Stimulated activated CD8-positive, alpha-beta memory T cell treated with anti-CD3 and anti-CD28 coated beads, Interleukin-15, amount 100 ng/mL, for 48 hours (primary cell): Measurements from ENCODE around the gene RUNX1.
"Not testable (repeated sequence)": the region's sequence is repeated elsewhere in the genome, so short reads cannot be mapped to it uniquely, and the experiment has no call there.

Experiments used
- DNase-seq, 2 donors: peaks; one replicate each; pipeline ENCODE4 v3.0.0-alpha.2; 2020; ENCODE audit warnings: low read depth in 2 of 2

The RUNX1 gene

GRCh38 chr21:35016517-35017188 is 32.4 kb downstream of the RUNX1 start:
- no peak for DNase-seq

DNA sequence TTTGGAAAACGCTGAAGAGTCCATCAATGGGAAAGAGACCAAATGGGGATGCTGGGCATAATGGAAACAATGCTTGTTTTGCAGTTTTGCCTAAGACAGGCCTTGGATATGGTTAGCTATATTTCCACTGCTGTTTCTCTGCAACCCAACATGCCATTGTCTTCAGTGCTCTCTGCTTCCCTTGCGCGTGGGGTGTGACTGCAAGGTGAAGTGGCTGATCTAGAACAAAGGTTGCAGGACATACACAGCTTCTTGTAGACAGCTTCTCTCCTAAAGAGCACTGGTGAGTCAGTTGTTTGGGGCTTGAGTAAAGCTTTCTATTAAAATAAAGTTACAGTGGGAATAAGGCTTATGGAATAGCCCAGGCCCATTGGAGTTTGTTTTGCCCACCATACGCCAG is 33.0 kb downstream of the RUNX1 start:
- no peak for DNase-seq

- DNase-seq, result no peak
Measured at GRCh38 chr21:35015435-35016024, 33.6 kb downstream of the RUNX1 start.

DNA sequence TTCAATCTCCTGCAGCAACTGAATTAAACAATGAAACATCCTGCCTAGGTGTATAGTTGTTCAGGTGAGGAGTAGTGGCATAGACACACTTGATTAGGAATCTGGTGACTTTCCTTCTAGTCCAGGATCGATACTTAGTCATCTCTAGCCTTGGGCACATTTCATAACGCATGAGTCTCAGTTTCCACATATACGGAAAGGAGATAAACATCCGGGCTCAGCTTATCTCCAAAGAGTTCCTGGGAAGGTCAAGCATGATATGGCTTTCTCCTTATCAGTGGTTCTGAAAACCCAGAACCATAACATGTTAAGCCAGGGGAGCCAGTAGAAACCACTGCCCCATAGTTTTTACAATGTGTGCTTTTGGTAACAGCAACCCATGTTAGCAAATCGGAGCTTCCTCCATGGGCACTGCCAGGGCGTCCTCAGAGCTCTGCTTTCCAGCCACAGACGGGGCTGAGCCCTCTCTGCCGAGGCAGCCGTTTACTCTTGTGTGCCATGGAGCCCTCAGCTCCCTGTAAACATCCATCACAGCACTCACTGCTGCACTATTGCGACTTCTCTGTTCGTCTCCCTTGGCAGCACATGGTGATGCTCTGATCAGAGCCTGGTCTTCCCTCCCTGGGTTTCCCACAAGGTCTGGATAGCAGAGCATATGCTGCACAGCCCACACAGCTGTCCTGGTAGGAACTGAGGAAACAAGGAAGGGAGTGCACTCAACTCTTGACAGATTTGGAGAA is 34.6 kb downstream of the RUNX1 start:
- DNase-seq, result no peak

- no peak for DNase-seq
Measured at GRCh38 chr21:35011681-35012080, 37.4 kb downstream of the RUNX1 start.

GRCh38 chr21:35010447-35010846 is 38.7 kb downstream of the RUNX1 start:
- DNase-seq, result no peak

DNA sequence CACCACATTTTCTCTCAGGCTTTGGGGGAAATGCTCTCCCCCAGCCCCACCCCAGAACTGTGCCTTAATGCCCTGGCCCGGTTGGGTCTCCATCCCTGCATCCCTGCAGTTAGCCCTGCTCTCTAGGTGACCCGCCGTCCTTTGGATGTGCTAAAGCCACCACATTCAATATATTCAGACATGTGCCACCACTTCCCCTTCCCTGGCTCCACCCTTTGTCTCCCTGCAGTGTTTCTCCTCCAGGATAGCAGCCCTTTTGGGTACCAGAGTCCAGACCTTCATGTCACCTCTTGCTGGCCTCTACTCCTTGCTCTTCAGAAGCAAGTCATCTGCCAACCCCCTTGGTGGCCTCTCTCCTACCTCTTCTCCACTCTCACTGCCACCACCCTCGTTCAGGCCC is 41.8 kb downstream of the RUNX1 start:
- no peak for DNase-seq

- DNase-seq, result no peak
Measured at GRCh38 chr21:35006771-35007170, 42.3 kb downstream of the RUNX1 start.

DNA sequence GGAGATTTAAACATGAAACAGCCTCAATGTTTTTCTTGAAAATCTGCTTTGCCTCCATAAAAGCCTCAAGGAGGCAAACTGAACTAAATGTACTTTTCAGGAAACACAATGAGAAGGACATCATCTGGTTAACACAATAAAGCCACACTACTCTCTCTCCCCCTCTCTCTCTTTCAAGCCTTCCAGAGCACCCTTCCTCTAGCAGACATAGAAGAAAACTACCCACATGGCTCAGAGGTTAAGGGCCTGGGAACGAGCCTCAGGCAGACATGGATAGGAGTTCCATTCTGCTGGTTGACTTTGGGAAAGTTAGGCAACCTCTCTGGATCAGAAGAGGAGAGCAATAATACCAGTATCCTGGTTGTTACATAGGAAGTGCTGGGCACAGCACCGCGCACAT is 42.9 kb downstream of the RUNX1 start:
- no peak for DNase-seq

GRCh38 chr21:35005560-35006224 is 43.4 kb downstream of the RUNX1 start:
- no peak for DNase-seq

DNA sequence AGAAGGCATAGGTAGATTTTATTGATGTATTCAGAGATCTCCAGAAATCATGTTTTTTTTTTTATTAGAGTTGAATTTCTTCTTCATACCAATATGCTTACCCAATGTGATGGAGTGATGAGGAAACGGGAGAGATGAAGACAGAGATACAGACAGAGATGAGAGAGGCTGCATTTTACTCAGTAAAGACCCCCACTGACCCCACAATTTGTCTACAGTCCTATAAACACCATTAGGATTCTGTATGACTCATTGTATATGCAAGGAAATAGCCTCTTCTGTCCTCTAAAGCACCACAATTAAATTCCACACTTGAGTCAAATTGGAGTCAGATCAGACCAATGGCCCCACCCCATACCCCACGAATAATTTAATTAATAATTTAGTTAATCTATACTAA is 44.0 kb downstream of the RUNX1 start:
- no peak for DNase-seq

- no peak for DNase-seq
Measured at GRCh38 chr21:35004314-35004713, 44.8 kb downstream of the RUNX1 start.

GRCh38 chr21:35002879-35003722 is 46.0 kb downstream of the RUNX1 start:
- no peak for DNase-seq

DNA sequence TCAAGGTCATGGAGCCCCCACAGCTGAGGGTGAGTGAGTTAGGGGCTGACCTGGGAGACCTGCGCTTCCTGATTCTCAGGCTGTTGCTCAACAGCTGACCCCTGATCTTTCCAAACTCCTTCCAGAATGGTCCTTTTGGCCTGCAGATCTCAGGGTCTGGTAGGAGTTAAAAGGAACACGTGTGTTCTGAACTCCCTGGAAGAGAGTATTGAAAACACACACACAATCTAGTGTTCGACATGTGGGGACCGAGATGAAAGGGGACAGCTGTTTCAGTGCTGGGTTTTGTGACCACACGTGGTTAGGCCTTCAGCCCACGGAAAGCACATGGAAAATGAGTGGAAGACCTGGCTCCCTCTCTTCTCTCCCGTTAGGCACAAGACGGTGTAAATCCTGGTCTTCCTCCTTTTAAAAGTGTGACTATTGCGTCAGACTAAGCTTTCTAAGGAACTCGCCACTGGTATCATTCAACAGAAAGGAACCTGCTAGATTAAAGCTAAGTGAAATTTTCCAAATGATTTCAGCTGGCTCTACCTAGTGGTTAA is 49.6 kb downstream of the RUNX1 start:
- no peak for DNase-seq

DNA sequence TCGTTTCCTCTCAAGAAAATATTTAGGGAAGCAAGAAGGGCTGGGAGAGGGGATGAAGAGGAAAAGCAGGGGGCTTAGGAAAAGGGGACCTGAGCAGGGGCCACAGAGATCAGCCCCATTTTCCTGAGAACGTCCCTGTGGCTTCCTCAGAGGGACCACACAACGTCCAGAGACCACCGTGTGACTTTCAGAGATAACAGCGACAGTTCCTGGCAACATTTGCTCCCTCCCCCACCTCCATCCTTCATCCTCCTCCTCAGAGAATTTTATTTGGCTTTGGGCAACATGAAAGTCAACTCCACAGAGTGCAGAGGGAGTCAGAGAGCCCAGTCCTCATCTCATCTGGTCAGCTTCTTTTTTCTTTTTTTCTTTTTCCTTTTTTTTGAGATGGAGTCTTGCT is 50.9 kb downstream of the RUNX1 start:
- no peak for DNase-seq

- DNase-seq, result no peak
Measured at GRCh38 chr21:34997294-34997693, 51.8 kb downstream of the RUNX1 start.

DNA sequence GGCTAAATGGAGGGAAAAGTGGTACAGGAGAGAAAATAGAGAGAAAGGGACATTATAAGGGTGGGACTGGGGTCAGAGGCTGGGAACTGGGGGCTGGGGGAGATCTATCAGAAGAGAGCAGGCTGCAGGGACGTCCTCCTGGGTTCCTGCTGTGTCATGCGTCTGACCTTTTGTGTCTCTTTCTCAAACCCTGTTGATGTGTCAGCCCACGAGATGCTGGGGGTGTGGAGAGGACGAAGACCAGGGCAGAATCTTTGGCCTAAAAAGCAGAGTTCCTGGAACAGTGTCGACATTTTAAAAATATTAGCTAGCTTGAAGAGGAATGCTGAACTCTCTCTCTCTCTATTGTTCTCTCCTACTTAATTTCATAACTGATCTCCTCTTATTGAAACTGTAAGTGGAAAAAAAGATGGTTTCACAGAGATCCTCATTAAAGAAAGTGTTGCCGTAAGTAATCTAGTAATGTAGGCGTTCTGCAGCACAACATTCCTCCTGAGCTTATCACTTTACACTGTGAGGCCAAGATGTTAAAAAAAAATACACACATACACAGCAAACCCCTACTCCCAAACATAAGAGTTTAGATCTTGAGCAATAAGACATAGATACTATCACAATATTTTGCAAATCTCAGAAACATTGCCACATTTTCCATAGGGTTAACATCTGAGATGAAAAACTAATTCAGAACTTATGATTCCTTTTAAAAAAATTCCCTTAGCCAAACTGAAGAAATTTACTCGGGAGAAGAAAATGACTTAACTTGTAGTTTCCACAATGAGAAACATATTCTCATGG is 52.6 kb downstream of the RUNX1 start:
- DNase-seq, result no peak

DNA sequence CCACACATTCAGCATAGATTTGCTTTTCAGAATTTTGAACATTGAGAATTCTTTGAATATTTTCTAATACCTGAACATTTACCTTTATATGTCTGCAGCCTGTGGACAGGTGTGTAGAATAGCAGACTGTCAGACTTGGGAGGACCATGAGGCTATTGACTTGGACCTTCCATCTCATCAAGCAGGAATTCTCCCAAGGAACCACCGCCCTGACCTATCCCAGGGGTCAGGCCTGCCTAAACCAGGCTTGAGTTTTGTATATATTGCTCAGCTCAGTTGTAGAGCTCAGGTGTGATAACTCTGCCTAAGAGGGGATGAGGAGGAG is 53.2 kb downstream of the RUNX1 start:
- no peak for DNase-seq

- no peak for DNase-seq
Measured at GRCh38 chr21:34994766-34995631, 54.1 kb downstream of the RUNX1 start.

- not testable (repeated sequence) for DNase-seq
Measured at GRCh38 chr21:34993521-34993921, 55.6 kb downstream of the RUNX1 start.
